ENCODE results near the gene DHRS1.

Gene DHRS1

GRCh38 chr14:24325963-24326362 lies 26.4 kb upstream of the DHRS1 start:
- no peak overlapping the region for H3K4me3 ChIP-seq
- intact Hi-C loops (cut with DNase I; ENCODE audit: low total_unique reads), result no loop called here

GRCh38 chr14:24325041-24325530 lies 25.5 kb upstream of the DHRS1 start:
- Histone ChIP-seq H3K36me3 (no peaks in the 10 kb centered on the region), H3K27ac (no peak overlapping the region), H3K4me3 (no peak overlapping the region), H3K4me1 (no peaks in the 10 kb centered on the region), H3K27me3 (peaks cover 0 to 11% of the 10 kb centered on the region in 2 donors), H3K9me3 (no peaks in the 10 kb centered on the region)
- TF ChIP-seq CTCF (IDR thresholded peaks at IDR 0.05), result no peak
- intact Hi-C loops (cut with DNase I; ENCODE audit: low total_unique reads), result no loop called here
- DNase-seq, result no peak

More at GRCh38 chr14:24325963-24326362, 26.4 kb upstream of the DHRS1 start:
- no peaks in the 10 kb centered on the region for H3K9me3 ChIP-seq
- no peaks in the 10 kb centered on the region for H3K4me1 ChIP-seq
- H3K36me3 ChIP-seq, result no peaks in the 10 kb centered on the region
- H3K27ac ChIP-seq, result no peak overlapping the region
- no peak for DNase-seq
- TF ChIP-seq CTCF (IDR thresholded peaks at IDR 0.05), result no peak
- H3K27me3 ChIP-seq, result peaks cover 0 to 7% of the 10 kb centered on the region in 2 donors

- no peak for DNase-seq
- Histone ChIP-seq H3K4me3 (no peak overlapping the region), H3K9me3 (no peaks in the 10 kb centered on the region), H3K27me3 (peaks cover 0 to 19% of the 10 kb centered on the region in 2 donors), H3K27ac (no peak overlapping the region), H3K36me3 (no peaks in the 10 kb centered on the region), H3K4me1 (no peaks in the 10 kb centered on the region)
- intact Hi-C loops (cut with DNase I; ENCODE audit: low total_unique reads), result no loop called here
- TF ChIP-seq CTCF (IDR thresholded peaks at IDR 0.05), result no peak
Measured at GRCh38 chr14:24324024-24324423, 24.4 kb upstream of the DHRS1 start.

GRCh38 chr14:24323341-24323740 lies 23.8 kb upstream of the DHRS1 start:
- H3K27ac ChIP-seq, result no peak overlapping the region
- H3K27me3 ChIP-seq, result peaks cover 0 to 26% of the 10 kb centered on the region in 2 donors
- no peaks in the 10 kb centered on the region for H3K4me1 ChIP-seq
- no peaks in the 10 kb centered on the region for H3K36me3 ChIP-seq
- no peak overlapping the region for H3K4me3 ChIP-seq
- intact Hi-C loops (cut with DNase I; ENCODE audit: low total_unique reads), result no loop called here
- DNase-seq, result no peak
- no peak for TF ChIP-seq CTCF (IDR thresholded peaks at IDR 0.05)
- no peaks in the 10 kb centered on the region for H3K9me3 ChIP-seq

- DNase-seq, result no peak
- intact Hi-C loops (cut with DNase I; ENCODE audit: low total_unique reads), result no loop called here
- H3K9me3 ChIP-seq, result no peaks in the 10 kb centered on the region
- no peaks in the 10 kb centered on the region for H3K4me1 ChIP-seq
- H3K27ac ChIP-seq, result no peak overlapping the region
- no peak overlapping the region for H3K4me3 ChIP-seq
- H3K36me3 ChIP-seq, result no peaks in the 10 kb centered on the region
- no peak for TF ChIP-seq CTCF (IDR thresholded peaks at IDR 0.05)
- H3K27me3 ChIP-seq, result peaks cover 0 to 31% of the 10 kb centered on the region in 2 donors
Measured at GRCh38 chr14:24322672-24323071, 23.1 kb upstream of the DHRS1 start.

All from tibial artery (tissue), 4 donors.